ENCODE measurements around the gene RALGAPA2.

RALGAPA2 gene

GRCh38 chr20:20566516-20566915 lies 145.9 kb downstream of the RALGAPA2 start:
- Histone ChIP-seq H3K4me3 (ENCODE audit: low read length) (no peak overlapping the region), H3K27ac (ENCODE audit: low read length) (no peak overlapping the region), H3K9ac (ENCODE audit: low read length) (no peak overlapping the region), H3K4me1 (ENCODE audit: control insufficient read depth, low read depth, low read length) (peaks cover 6% of the 10 kb centered on the region), H3K27me3 (ENCODE audit: control insufficient read depth, insufficient read depth, low read length) (no peaks in the 10 kb centered on the region), H3K9me3 (ENCODE audit: control insufficient read depth, low read depth, low read length) (no peaks in the 10 kb centered on the region), H3K36me3 (ENCODE audit: control insufficient read depth, low read depth, low read length) (peaks cover 7% of the 10 kb centered on the region)

- Histone ChIP-seq H3K9me3 (ENCODE audit: control insufficient read depth, low read depth, low read length) (no peaks in the 10 kb centered on the region), H3K27me3 (ENCODE audit: control insufficient read depth, insufficient read depth, low read length) (no peaks in the 10 kb centered on the region)
Measured at GRCh38 chr20:20564279-20564678, 148.2 kb downstream of the RALGAPA2 start.

DNA sequence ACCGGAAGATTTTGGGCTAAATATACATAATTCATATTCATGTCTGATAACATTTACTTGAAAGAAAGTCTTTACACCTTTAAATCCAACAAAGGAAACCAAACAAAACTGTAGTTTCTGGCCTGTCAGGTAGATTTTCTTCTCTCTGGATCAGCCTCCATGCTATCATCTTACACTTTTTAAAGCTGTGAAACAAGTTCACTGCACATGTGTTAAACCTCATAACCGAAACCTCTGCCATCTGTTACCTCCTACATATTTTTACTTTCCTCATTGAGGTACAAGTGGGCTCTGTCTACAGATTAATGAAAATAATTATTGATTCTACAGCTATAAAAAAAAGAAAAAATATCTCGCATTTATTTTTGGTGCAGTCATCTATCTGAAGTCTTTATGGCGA lies 149.9 kb downstream of the RALGAPA2 start:
- no peak overlapping the region for H3K9ac ChIP-seq (ENCODE audit: low read length)
- peaks cover 7% of the 10 kb centered on the region for H3K4me1 ChIP-seq (ENCODE audit: control insufficient read depth, low read depth, low read length)
- no peaks in the 10 kb centered on the region for H3K27me3 ChIP-seq (ENCODE audit: control insufficient read depth, insufficient read depth, low read length)
- no peaks in the 10 kb centered on the region for H3K36me3 ChIP-seq (ENCODE audit: control insufficient read depth, low read depth, low read length)
- no peak overlapping the region for H3K27ac ChIP-seq (ENCODE audit: low read length)
- no peak overlapping the region for H3K4me3 ChIP-seq (ENCODE audit: low read length)
- no peaks in the 10 kb centered on the region for H3K9me3 ChIP-seq (ENCODE audit: control insufficient read depth, low read depth, low read length)

More at GRCh38 chr20:20564279-20564678, 148.2 kb downstream of the RALGAPA2 start:
- H3K36me3 ChIP-seq (ENCODE audit: control insufficient read depth, low read depth, low read length) = no peaks in the 10 kb centered on the region
- H3K27ac ChIP-seq (ENCODE audit: low read length) = no peak overlapping the region
- H3K4me1 ChIP-seq (ENCODE audit: control insufficient read depth, low read depth, low read length) = peaks cover 3% of the 10 kb centered on the region
- no peak overlapping the region for H3K4me3 ChIP-seq (ENCODE audit: low read length)
- no peak overlapping the region for H3K9ac ChIP-seq (ENCODE audit: low read length)

DNA sequence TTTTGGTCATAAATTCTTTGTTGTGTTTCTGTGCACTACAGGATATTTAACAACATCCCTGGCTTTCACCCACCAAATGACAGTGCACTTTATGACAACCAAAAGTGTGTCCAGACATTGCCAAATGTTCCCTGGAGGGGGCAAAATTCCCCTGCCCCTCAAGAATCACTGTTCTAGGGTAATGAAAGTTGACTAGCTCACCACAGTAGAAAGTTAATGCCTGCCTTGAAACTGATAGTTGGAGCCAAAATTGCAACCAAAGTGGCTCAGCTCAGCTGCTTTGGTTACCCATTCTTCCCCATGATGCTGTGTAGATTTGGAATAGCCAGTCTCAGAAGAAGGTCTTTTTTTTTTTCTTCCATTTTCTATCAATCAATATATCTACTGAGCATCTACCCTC lies 150.6 kb downstream of the RALGAPA2 start:
- Histone ChIP-seq H3K4me3 (ENCODE audit: low read length) (no peak overlapping the region), H3K36me3 (ENCODE audit: control insufficient read depth, low read depth, low read length) (no peaks in the 10 kb centered on the region), H3K9ac (ENCODE audit: low read length) (no peak overlapping the region), H3K9me3 (ENCODE audit: control insufficient read depth, low read depth, low read length) (no peaks in the 10 kb centered on the region), H3K27ac (ENCODE audit: low read length) (no peak overlapping the region), H3K27me3 (ENCODE audit: control insufficient read depth, insufficient read depth, low read length) (no peaks in the 10 kb centered on the region), H3K4me1 (ENCODE audit: control insufficient read depth, low read depth, low read length) (peaks cover 7% of the 10 kb centered on the region)

GRCh38 chr20:20561172-20561571 lies 151.3 kb downstream of the RALGAPA2 start:
- Histone ChIP-seq H3K9ac (ENCODE audit: low read length) (no peak overlapping the region), H3K4me1 (ENCODE audit: control insufficient read depth, low read depth, low read length) (peaks cover 7% of the 10 kb centered on the region), H3K4me3 (ENCODE audit: low read length) (no peak overlapping the region), H3K27me3 (ENCODE audit: control insufficient read depth, insufficient read depth, low read length) (no peaks in the 10 kb centered on the region), H3K36me3 (ENCODE audit: control insufficient read depth, low read depth, low read length) (no peaks in the 10 kb centered on the region), H3K27ac (ENCODE audit: low read length) (no peak overlapping the region), H3K9me3 (ENCODE audit: control insufficient read depth, low read depth, low read length) (no peaks in the 10 kb centered on the region)

- H3K9me3 ChIP-seq (ENCODE audit: control insufficient read depth, low read depth, low read length) = peaks cover 5% of the 10 kb centered on the region
Measured at GRCh38 chr20:20557406-20557805, 155.0 kb downstream of the RALGAPA2 start.

GRCh38 chr20:20555838-20556237 lies 156.6 kb downstream of the RALGAPA2 start:
- Histone ChIP-seq H3K9ac (ENCODE audit: low read length) (no peak overlapping the region), H3K4me3 (ENCODE audit: low read length) (no peak overlapping the region), H3K4me1 (ENCODE audit: control insufficient read depth, low read depth, low read length) (peaks cover 7% of the 10 kb centered on the region), H3K9me3 (ENCODE audit: control insufficient read depth, low read depth, low read length) (peaks cover 5% of the 10 kb centered on the region), H3K27ac (ENCODE audit: low read length) (no peak overlapping the region), H3K36me3 (ENCODE audit: control insufficient read depth, low read depth, low read length) (no peaks in the 10 kb centered on the region), H3K27me3 (ENCODE audit: control insufficient read depth, insufficient read depth, low read length) (no peaks in the 10 kb centered on the region)

More at GRCh38 chr20:20557406-20557805, 155.0 kb downstream of the RALGAPA2 start:
- Histone ChIP-seq H3K27ac (ENCODE audit: low read length) (no peak overlapping the region), H3K4me3 (ENCODE audit: low read length) (no peak overlapping the region), H3K4me1 (ENCODE audit: control insufficient read depth, low read depth, low read length) (peaks cover 7% of the 10 kb centered on the region), H3K36me3 (ENCODE audit: control insufficient read depth, low read depth, low read length) (no peaks in the 10 kb centered on the region), H3K27me3 (ENCODE audit: control insufficient read depth, insufficient read depth, low read length) (no peaks in the 10 kb centered on the region), H3K9ac (ENCODE audit: low read length) (no peak overlapping the region)

GRCh38 chr20:20554951-20555350 lies 157.5 kb downstream of the RALGAPA2 start:
- Histone ChIP-seq H3K4me1 (ENCODE audit: control insufficient read depth, low read depth, low read length) (peaks cover 7% of the 10 kb centered on the region), H3K36me3 (ENCODE audit: control insufficient read depth, low read depth, low read length) (no peaks in the 10 kb centered on the region), H3K27me3 (ENCODE audit: control insufficient read depth, insufficient read depth, low read length) (no peaks in the 10 kb centered on the region), H3K27ac (ENCODE audit: low read length) (no peak overlapping the region), H3K9ac (ENCODE audit: low read length) (no peak overlapping the region), H3K9me3 (ENCODE audit: control insufficient read depth, low read depth, low read length) (peaks cover 5% of the 10 kb centered on the region), H3K4me3 (ENCODE audit: low read length) (no peak overlapping the region)

GRCh38 chr20:20553541-20553940 lies 158.9 kb downstream of the RALGAPA2 start:
- Histone ChIP-seq H3K9ac (ENCODE audit: low read length) (no peak overlapping the region), H3K27ac (ENCODE audit: low read length) (no peak overlapping the region), H3K27me3 (ENCODE audit: control insufficient read depth, insufficient read depth, low read length) (no peaks in the 10 kb centered on the region), H3K36me3 (ENCODE audit: control insufficient read depth, low read depth, low read length) (no peaks in the 10 kb centered on the region), H3K9me3 (ENCODE audit: control insufficient read depth, low read depth, low read length) (peaks cover 5% of the 10 kb centered on the region), H3K4me3 (ENCODE audit: low read length) (no peak overlapping the region), H3K4me1 (ENCODE audit: control insufficient read depth, low read depth, low read length) (no peaks in the 10 kb centered on the region)

GRCh38 chr20:20552076-20552475 lies 160.4 kb downstream of the RALGAPA2 start:
- Histone ChIP-seq H3K27me3 (ENCODE audit: control insufficient read depth, insufficient read depth, low read length) (no peaks in the 10 kb centered on the region), H3K4me1 (ENCODE audit: control insufficient read depth, low read depth, low read length) (no peaks in the 10 kb centered on the region), H3K4me3 (ENCODE audit: low read length) (no peak overlapping the region), H3K36me3 (ENCODE audit: control insufficient read depth, low read depth, low read length) (no peaks in the 10 kb centered on the region), H3K27ac (ENCODE audit: low read length) (no peak overlapping the region), H3K9me3 (ENCODE audit: control insufficient read depth, low read depth, low read length) (peaks cover 5% of the 10 kb centered on the region), H3K9ac (ENCODE audit: low read length) (no peak overlapping the region)

DNA sequence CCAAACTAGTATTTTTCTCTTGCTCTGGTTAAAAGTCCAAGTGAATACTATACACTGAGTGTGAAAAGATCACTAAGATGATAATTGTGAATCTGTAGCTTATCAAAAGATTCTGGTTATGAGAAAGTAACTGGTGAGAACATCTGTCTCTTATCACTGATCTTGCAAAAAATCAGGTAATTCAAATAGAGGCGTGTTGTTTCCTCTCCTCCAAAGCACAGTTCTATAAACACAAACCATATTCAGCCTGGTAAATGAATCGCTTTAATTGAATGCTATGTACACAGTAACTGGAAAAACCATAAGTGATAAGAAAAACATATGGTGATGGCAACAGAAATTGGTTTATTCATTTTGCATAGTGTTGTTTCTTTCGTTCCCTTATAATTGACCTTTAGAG lies 161.0 kb downstream of the RALGAPA2 start:
- Histone ChIP-seq H3K36me3 (ENCODE audit: control insufficient read depth, low read depth, low read length) (no peaks in the 10 kb centered on the region), H3K4me3 (ENCODE audit: low read length) (no peak overlapping the region), H3K27ac (ENCODE audit: low read length) (no peak overlapping the region), H3K9ac (ENCODE audit: low read length) (no peak overlapping the region), H3K9me3 (ENCODE audit: control insufficient read depth, low read depth, low read length) (peaks cover 5% of the 10 kb centered on the region), H3K4me1 (ENCODE audit: control insufficient read depth, low read depth, low read length) (no peaks in the 10 kb centered on the region), H3K27me3 (ENCODE audit: control insufficient read depth, insufficient read depth, low read length) (no peaks in the 10 kb centered on the region)

- Histone ChIP-seq H3K27me3 (ENCODE audit: control insufficient read depth, insufficient read depth, low read length) (no peaks in the 10 kb centered on the region), H3K9me3 (ENCODE audit: control insufficient read depth, low read depth, low read length) (no peaks in the 10 kb centered on the region), H3K9ac (ENCODE audit: low read length) (no peak overlapping the region), H3K4me3 (ENCODE audit: low read length) (no peak overlapping the region), H3K4me1 (ENCODE audit: control insufficient read depth, low read depth, low read length) (no peaks in the 10 kb centered on the region), H3K36me3 (ENCODE audit: control insufficient read depth, low read depth, low read length) (no peaks in the 10 kb centered on the region), H3K27ac (ENCODE audit: low read length) (no peak overlapping the region)
Measured at GRCh38 chr20:20549704-20550103, 162.7 kb downstream of the RALGAPA2 start.

Measured in iPS-18a (cell line).